ENCODE measurements around the gene KPNA5.
"Not testable (repeated sequence)": the region's sequence is repeated elsewhere in the genome, so short reads cannot be mapped to it uniquely, and the experiment has no call there.

Gene KPNA5

DNA sequence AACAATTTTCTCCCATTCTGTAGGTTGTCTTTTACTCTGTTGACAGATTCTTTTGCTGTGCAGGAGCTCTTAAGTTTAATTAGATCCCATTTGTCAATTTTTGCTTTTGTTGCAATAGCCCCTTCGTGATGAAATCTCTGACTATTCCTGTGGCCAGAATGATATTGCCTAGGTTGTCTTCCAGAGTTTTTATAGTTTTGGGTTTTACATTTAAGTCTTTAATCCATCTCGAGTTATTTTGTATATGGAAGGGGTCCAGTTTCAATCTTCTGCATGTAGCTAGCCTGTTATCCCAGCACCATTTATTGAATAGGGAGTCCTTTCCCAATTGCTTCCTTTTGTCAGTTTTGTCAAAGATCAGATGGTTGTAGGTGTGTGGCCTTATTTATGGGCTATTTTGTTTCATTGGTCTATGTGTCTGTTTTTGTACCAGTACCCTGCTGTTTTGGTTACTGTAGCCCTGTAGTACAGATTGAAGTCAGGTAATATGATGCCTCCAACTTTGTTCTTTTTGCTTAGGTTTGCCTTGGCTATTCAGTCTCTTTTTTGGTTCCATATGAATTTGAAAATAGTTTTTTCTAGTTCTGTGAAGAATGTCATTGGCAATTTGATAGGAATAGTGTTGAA lies 5.6 kb downstream of the KPNA5 start:
- H3K79me1 ChIP-seq (ENCODE audit: low read length); H3K4me1 ChIP-seq (ENCODE audit: control insufficient read depth, low read depth, low read length); H2BK5ac ChIP-seq (ENCODE audit: low read length); H3K23ac ChIP-seq (ENCODE audit: low read length); H4K5ac ChIP-seq (ENCODE audit: low read length); H3K27me3 ChIP-seq (ENCODE audit: insufficient read depth, low read length, poor library complexity); H3K18ac ChIP-seq (ENCODE audit: low read length); H3K4me2 ChIP-seq (ENCODE audit: low read length); H3K4me3 ChIP-seq (ENCODE audit: low read length); H3K27ac ChIP-seq (ENCODE audit: low read depth, low read length); H2BK120ac ChIP-seq (ENCODE audit: low read depth, low read length); H2BK15ac ChIP-seq (replicated peaks; ENCODE audit: low read depth); DNase-seq; H3K4ac ChIP-seq (ENCODE audit: low read depth, low read length); H3K36me3 ChIP-seq (ENCODE audit: control insufficient read depth, insufficient read depth, low read length); H4K8ac ChIP-seq (ENCODE audit: low read depth, low read length); H2AK5ac ChIP-seq (ENCODE audit: low read length); H3K56ac ChIP-seq (ENCODE audit: low read length); H3K9ac ChIP-seq (ENCODE audit: low read length): not testable (repeated sequence)
- WGBS (ENCODE audit: extremely low coverage, insufficient coverage, low lambda C conversion rate), result no CpG with 5 or more reads among the region's 2 CpGs
- H3K79me2 ChIP-seq (ENCODE audit: control insufficient read depth, insufficient read depth, low read length), result peaks cover 20% of the 10 kb centered on the region

- Histone ChIP-seq H4K8ac (ENCODE audit: low read depth, low read length) (no peak overlapping the region), H3K4me3 (ENCODE audit: low read length) (no peak overlapping the region), H3K56ac (ENCODE audit: low read length) (no peak overlapping the region), H3K18ac (ENCODE audit: low read length) (no peak overlapping the region), H2BK120ac (ENCODE audit: low read depth, low read length) (no peak overlapping the region), H3K79me1 (ENCODE audit: low read length) (peaks cover 2% of the 10 kb centered on the region), H2BK5ac (ENCODE audit: low read length) (no peak overlapping the region), H3K79me2 (ENCODE audit: control insufficient read depth, insufficient read depth, low read length) (peaks cover 8% of the 10 kb centered on the region), H4K5ac (ENCODE audit: low read length) (no peak overlapping the region), H3K36me3 (ENCODE audit: control insufficient read depth, insufficient read depth, low read length) (no peaks in the 10 kb centered on the region), H3K27me3 (ENCODE audit: insufficient read depth, low read length, poor library complexity) (no peaks in the 10 kb centered on the region), H3K4ac (ENCODE audit: low read depth, low read length) (no peak overlapping the region), H2BK15ac (replicated peaks; ENCODE audit: low read depth) (no peak overlapping the region), H2AK5ac (ENCODE audit: low read length) (no peak overlapping the region), H3K27ac (ENCODE audit: low read depth, low read length) (no peak overlapping the region), H3K9ac (ENCODE audit: low read length) (no peak overlapping the region), H3K23ac (ENCODE audit: low read length) (no peak overlapping the region), H3K4me1 (ENCODE audit: control insufficient read depth, low read depth, low read length) (no peaks in the 10 kb centered on the region), H3K4me2 (ENCODE audit: low read length) (no peak overlapping the region)
- 100% methylated on average over 1 of the region's 5 CpGs for WGBS (ENCODE audit: extremely low coverage, insufficient coverage, low lambda C conversion rate)
- DNase-seq, result no peak
Measured at GRCh38 chr6:116691154-116691553, 10.1 kb downstream of the KPNA5 start.

DNA sequence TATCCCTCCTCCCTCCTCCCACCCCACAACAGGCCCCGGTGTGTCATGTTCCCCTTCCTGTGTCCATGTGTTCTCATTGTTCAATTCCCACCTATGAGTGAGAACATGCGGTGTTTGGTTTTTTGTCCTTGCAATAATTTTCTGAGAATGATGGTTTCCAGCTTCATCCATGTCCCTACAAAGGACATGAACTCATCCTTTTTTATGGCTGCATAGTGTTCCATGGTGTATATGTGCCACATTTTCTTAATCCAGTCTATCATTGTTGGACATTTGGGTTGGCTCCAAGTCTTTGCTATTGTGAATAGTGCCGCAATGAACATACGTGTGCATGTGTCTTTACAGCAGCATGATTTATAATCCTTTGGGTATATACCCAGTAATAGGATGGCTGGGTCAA lies 11.9 kb downstream of the KPNA5 start:
- H4K8ac ChIP-seq (ENCODE audit: low read depth, low read length); H3K27me3 ChIP-seq (ENCODE audit: insufficient read depth, low read length, poor library complexity); H3K4me2 ChIP-seq (ENCODE audit: low read length); H3K9ac ChIP-seq (ENCODE audit: low read length); H3K56ac ChIP-seq (ENCODE audit: low read length); H3K27ac ChIP-seq (ENCODE audit: low read depth, low read length); H3K4ac ChIP-seq (ENCODE audit: low read depth, low read length); H3K4me3 ChIP-seq (ENCODE audit: low read length); H2BK5ac ChIP-seq (ENCODE audit: low read length); H3K79me1 ChIP-seq (ENCODE audit: low read length); H2BK15ac ChIP-seq (replicated peaks; ENCODE audit: low read depth); H2BK120ac ChIP-seq (ENCODE audit: low read depth, low read length); H3K79me2 ChIP-seq (ENCODE audit: control insufficient read depth, insufficient read depth, low read length); H3K4me1 ChIP-seq (ENCODE audit: control insufficient read depth, low read depth, low read length); DNase-seq; H4K5ac ChIP-seq (ENCODE audit: low read length); H3K36me3 ChIP-seq (ENCODE audit: control insufficient read depth, insufficient read depth, low read length); H3K23ac ChIP-seq (ENCODE audit: low read length); H3K18ac ChIP-seq (ENCODE audit: low read length); H2AK5ac ChIP-seq (ENCODE audit: low read length): not testable (repeated sequence)
- no CpG with 5 or more reads among the region's 4 CpGs for WGBS (ENCODE audit: extremely low coverage, insufficient coverage, low lambda C conversion rate)

DNA sequence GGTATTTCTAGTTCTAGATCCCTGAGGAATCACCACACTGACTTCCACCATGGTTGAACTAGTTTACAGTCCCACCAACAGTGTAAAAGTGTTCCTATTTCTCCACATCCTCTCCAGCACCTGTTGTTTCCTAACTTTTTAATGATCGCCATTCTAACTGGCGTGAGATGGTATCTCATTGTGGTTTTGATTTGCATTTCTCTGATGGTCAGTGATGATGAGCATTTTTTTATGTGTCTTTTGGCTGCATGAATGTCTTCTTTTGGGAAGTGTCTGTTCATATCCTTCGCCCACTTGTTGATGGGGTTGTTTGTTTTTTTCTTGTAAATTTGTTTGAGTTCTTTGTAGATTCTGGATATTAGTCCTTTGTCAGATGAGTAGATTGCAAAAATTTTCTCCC lies 12.3 kb downstream of the KPNA5 start:
- not testable (repeated sequence) for H2AK5ac ChIP-seq (ENCODE audit: low read length); H3K36me3 ChIP-seq (ENCODE audit: control insufficient read depth, insufficient read depth, low read length); H4K8ac ChIP-seq (ENCODE audit: low read depth, low read length); H3K79me2 ChIP-seq (ENCODE audit: control insufficient read depth, insufficient read depth, low read length); H2BK15ac ChIP-seq (replicated peaks; ENCODE audit: low read depth); H3K18ac ChIP-seq (ENCODE audit: low read length); H3K27me3 ChIP-seq (ENCODE audit: insufficient read depth, low read length, poor library complexity); H3K4me2 ChIP-seq (ENCODE audit: low read length); H3K9ac ChIP-seq (ENCODE audit: low read length); H3K4ac ChIP-seq (ENCODE audit: low read depth, low read length); H3K23ac ChIP-seq (ENCODE audit: low read length); H3K27ac ChIP-seq (ENCODE audit: low read depth, low read length); H3K79me1 ChIP-seq (ENCODE audit: low read length); H3K4me3 ChIP-seq (ENCODE audit: low read length); H2BK120ac ChIP-seq (ENCODE audit: low read depth, low read length); H3K56ac ChIP-seq (ENCODE audit: low read length); H2BK5ac ChIP-seq (ENCODE audit: low read length); H3K4me1 ChIP-seq (ENCODE audit: control insufficient read depth, low read depth, low read length); DNase-seq; H4K5ac ChIP-seq (ENCODE audit: low read length)
- no CpG with 5 or more reads among the region's 3 CpGs for WGBS (ENCODE audit: extremely low coverage, insufficient coverage, low lambda C conversion rate)

- Histone ChIP-seq H3K27me3 (ENCODE audit: insufficient read depth, low read length, poor library complexity) (no peaks in the 10 kb centered on the region), H3K23ac (ENCODE audit: low read length) (no peak overlapping the region), H3K4me3 (ENCODE audit: low read length) (no peak overlapping the region), H3K4me2 (ENCODE audit: low read length) (no peak overlapping the region), H4K5ac (ENCODE audit: low read length) (no peak overlapping the region), H2BK5ac (ENCODE audit: low read length) (no peak overlapping the region), H3K79me2 (ENCODE audit: control insufficient read depth, insufficient read depth, low read length) (no peaks in the 10 kb centered on the region), H4K8ac (ENCODE audit: low read depth, low read length) (no peak overlapping the region), H3K36me3 (ENCODE audit: control insufficient read depth, insufficient read depth, low read length) (no peaks in the 10 kb centered on the region), H2BK15ac (replicated peaks; ENCODE audit: low read depth) (no peak overlapping the region), H3K79me1 (ENCODE audit: low read length) (no peaks in the 10 kb centered on the region), H3K18ac (ENCODE audit: low read length) (no peak overlapping the region), H3K27ac (ENCODE audit: low read depth, low read length) (no peak overlapping the region), H2AK5ac (ENCODE audit: low read length) (no peak overlapping the region), H3K4ac (ENCODE audit: low read depth, low read length) (no peak overlapping the region), H2BK120ac (ENCODE audit: low read depth, low read length) (no peak overlapping the region), H3K9ac (ENCODE audit: low read length) (no peak overlapping the region), H3K4me1 (ENCODE audit: control insufficient read depth, low read depth, low read length) (no peaks in the 10 kb centered on the region), H3K56ac (ENCODE audit: low read length) (no peak overlapping the region)
- WGBS (ENCODE audit: extremely low coverage, insufficient coverage, low lambda C conversion rate), result 100% methylated on average over 1 of the region's 2 CpGs
- no peak for DNase-seq
Measured at GRCh38 chr6:116695401-116695800, 14.4 kb downstream of the KPNA5 start.

DNA sequence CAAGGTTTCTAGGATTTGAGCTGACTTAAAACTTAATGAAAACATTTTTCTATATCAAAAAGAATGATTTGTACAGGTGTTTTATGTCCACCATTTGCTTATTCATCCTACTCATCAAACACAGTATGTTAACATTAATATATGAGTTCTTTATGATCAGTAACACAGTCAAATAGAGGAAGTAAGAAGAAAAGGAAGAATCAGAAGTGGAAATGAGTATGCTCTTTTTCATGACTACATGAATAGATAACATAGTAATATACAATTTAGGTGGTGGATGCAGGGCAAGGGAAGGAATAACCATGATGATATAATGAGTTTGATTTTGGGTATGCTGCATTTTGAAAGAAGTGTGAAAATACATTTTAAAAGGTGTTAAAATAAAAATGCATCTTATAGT lies 16.5 kb downstream of the KPNA5 start:
- Histone ChIP-seq H3K23ac (ENCODE audit: low read length) (no peak overlapping the region), H3K4ac (ENCODE audit: low read depth, low read length) (no peak overlapping the region), H3K56ac (ENCODE audit: low read length) (no peak overlapping the region), H3K4me1 (ENCODE audit: control insufficient read depth, low read depth, low read length) (no peaks in the 10 kb centered on the region), H4K8ac (ENCODE audit: low read depth, low read length) (no peak overlapping the region), H3K18ac (ENCODE audit: low read length) (no peak overlapping the region), H4K5ac (ENCODE audit: low read length) (no peak overlapping the region), H3K27ac (ENCODE audit: low read depth, low read length) (no peak overlapping the region), H3K4me3 (ENCODE audit: low read length) (no peak overlapping the region), H2AK5ac (ENCODE audit: low read length) (no peak overlapping the region), H3K27me3 (ENCODE audit: insufficient read depth, low read length, poor library complexity) (no peaks in the 10 kb centered on the region), H3K36me3 (ENCODE audit: control insufficient read depth, insufficient read depth, low read length) (peaks cover 2% of the 10 kb centered on the region), H3K79me2 (ENCODE audit: control insufficient read depth, insufficient read depth, low read length) (no peaks in the 10 kb centered on the region), H2BK120ac (ENCODE audit: low read depth, low read length) (no peak overlapping the region), H2BK15ac (replicated peaks; ENCODE audit: low read depth) (no peak overlapping the region), H3K79me1 (ENCODE audit: low read length) (no peaks in the 10 kb centered on the region), H2BK5ac (ENCODE audit: low read length) (no peak overlapping the region), H3K9ac (ENCODE audit: low read length) (no peak overlapping the region), H3K4me2 (ENCODE audit: low read length) (no peak overlapping the region)
- no peak for DNase-seq

Measured in mesendoderm (in vitro differentiated cells).